Parathyroid adenoma (tissue), 2 donors: ENCODE data around the gene AKAP9.
"Not testable (repeated sequence)": the region's sequence is repeated elsewhere in the genome, so short reads cannot be mapped to it uniquely, and the experiment has no call there.

Experiments
- H2AFZ ChIP-seq: fragments of 300-600 bp; sonication (generic); one replicate; pipeline ENCODE4 v1.7.0; 2017; ENCODE audit warnings: antibody characterized with exemption, mild to moderate bottlenecking
- H3K27ac ChIP-seq: fragments of 300-600 bp; sonication (generic); one replicate; pipeline ENCODE4 v1.7.0; 2017
- H3K27me3 ChIP-seq: fragments of 300-600 bp; sonication (generic); one replicate; pipeline ENCODE4 v1.7.0; 2017; ENCODE audit warnings: low read length; ENCODE audit not compliant: control insufficient read depth, insufficient read depth
- H3K36me3 ChIP-seq: fragments of 300-600 bp; sonication (generic); one replicate; pipeline ENCODE4 v1.7.0; 2017; ENCODE audit warnings: low read length; ENCODE audit not compliant: control insufficient read depth, insufficient read depth
- H3K4me1 ChIP-seq: fragments of 300-600 bp; sonication (generic); one replicate; pipeline ENCODE4 v1.7.0; 2017; ENCODE audit warnings: control low read depth
- H3K4me2 ChIP-seq: fragments of 300-600 bp; sonication (generic); one replicate; pipeline ENCODE4 v1.7.0; 2017; ENCODE audit warnings: low read length
- H3K4me3 ChIP-seq: fragments of 300-600 bp; sonication (generic); one replicate; pipeline ENCODE4 v1.7.0; 2017; ENCODE audit warnings: low read depth, low read length
- H3K79me2 ChIP-seq: fragments of 300-600 bp; sonication (generic); one replicate; pipeline ENCODE4 v1.7.0; 2017; ENCODE audit warnings: control low read depth
- H3K9ac ChIP-seq: fragments of 300-600 bp; sonication (generic); one replicate; pipeline ENCODE4 v1.7.0; 2017; ENCODE audit warnings: mild to moderate bottlenecking
- H3K9me3 ChIP-seq: fragments of 300-600 bp; sonication (generic); one replicate; pipeline ENCODE4 v1.7.0; 2017; ENCODE audit warnings: low read length; ENCODE audit not compliant: control insufficient read depth
- TF ChIP-seq, protein P1 (sequence below): fragments of 300-600 bp; sonication (generic); IDR thresholded peaks from one replicate; pipeline ENCODE4 v1.7.0; 2017; ENCODE audit warnings: antibody characterized with exemption, mild to moderate bottlenecking
- donor health status: primary hyperparathyroidism.

Gene AKAP9

DNA sequence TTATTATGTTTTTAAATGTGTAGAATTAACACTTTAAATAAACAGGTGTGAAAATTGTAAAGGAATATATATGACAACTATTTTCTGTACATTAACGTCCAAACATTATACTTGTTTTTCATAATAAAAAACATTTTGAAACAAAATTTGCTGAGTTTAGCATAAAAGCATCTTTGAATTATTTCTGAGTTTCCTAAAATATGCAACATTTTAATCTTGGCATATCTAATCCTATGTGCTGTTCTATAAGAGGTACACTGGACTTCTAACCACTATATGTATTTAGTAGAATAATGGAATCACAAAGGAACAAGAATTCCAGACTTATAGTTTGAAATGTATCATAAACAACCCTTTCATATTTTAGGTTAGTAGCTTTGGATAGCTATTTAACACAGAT, 16.6 kb downstream of the AKAP9 start:
- Histone ChIP-seq H3K9me3 (no peaks in the 10 kb centered on the region), H2AFZ (no peak overlapping the region), H3K36me3 (no peaks in the 10 kb centered on the region), H3K27ac (no peak overlapping the region), H3K79me2 (peaks cover 40% of the 10 kb centered on the region), H3K4me3 (no peak overlapping the region), H3K4me2 (no peak overlapping the region), H3K4me1 (peaks cover 1% of the 10 kb centered on the region), H3K27me3 (no peaks in the 10 kb centered on the region), H3K9ac (no peak overlapping the region)
- TF ChIP-seq, protein P1, sequence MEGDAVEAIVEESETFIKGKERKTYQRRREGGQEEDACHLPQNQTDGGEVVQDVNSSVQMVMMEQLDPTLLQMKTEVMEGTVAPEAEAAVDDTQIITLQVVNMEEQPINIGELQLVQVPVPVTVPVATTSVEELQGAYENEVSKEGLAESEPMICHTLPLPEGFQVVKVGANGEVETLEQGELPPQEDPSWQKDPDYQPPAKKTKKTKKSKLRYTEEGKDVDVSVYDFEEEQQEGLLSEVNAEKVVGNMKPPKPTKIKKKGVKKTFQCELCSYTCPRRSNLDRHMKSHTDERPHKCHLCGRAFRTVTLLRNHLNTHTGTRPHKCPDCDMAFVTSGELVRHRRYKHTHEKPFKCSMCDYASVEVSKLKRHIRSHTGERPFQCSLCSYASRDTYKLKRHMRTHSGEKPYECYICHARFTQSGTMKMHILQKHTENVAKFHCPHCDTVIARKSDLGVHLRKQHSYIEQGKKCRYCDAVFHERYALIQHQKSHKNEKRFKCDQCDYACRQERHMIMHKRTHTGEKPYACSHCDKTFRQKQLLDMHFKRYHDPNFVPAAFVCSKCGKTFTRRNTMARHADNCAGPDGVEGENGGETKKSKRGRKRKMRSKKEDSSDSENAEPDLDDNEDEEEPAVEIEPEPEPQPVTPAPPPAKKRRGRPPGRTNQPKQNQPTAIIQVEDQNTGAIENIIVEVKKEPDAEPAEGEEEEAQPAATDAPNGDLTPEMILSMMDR: no peak

DNA sequence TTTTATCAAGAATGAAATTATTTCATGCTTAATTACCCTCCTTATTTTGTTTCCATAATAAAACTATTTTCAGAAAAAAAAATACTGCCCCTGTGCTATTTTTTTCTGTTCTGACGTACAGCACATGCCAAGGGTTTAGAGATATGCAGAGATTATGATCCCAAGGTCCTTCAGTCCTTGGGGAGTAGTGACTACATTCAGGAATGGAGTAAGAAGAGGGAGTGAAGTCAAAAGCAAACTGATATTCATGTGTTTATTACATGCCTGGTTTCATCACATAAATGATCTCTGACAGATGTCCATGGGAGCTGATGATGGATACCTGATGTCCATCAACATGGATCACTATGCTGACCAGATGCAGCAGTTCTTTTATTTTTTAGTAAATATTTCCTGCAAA, 17.2 kb downstream of the AKAP9 start:
- Histone ChIP-seq H3K9me3 (no peaks in the 10 kb centered on the region), H3K4me1 (no peaks in the 10 kb centered on the region)
- TF ChIP-seq, protein P1: no peak

DNA sequence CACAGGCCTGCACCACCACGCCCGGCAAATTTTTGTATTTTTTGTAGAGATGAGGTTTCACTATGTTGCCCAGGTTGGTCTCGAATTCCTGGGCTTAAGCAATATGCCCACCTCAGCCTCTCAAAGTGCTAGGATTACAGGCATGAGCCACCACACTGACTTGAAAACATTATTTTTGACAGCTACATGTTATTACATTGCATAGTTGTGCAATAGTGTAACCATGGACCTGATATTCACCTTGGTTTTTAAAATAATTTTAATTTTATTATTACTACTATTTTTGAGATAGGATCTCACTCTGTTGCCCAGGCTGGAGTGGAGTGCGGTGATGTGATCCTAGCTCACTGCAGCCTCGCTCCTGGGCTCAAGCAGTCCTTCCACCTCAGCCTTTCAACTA, 18.4 kb downstream of the AKAP9 start:
- H3K79me2 ChIP-seq: peaks cover 28% of the 10 kb centered on the region
- no peaks in the 10 kb centered on the region for H3K36me3 ChIP-seq
- H3K4me3 ChIP-seq: no peak overlapping the region
- H3K4me2 ChIP-seq: no peak overlapping the region
- H3K27me3 ChIP-seq: no peaks in the 10 kb centered on the region
- no peak overlapping the region for H2AFZ ChIP-seq
- H3K27ac ChIP-seq: no peak overlapping the region
- H3K9ac ChIP-seq: no peak overlapping the region
- TF ChIP-seq, protein P1: no peak
- H3K4me1 ChIP-seq: no peaks in the 10 kb centered on the region
- H3K9me3 ChIP-seq: no peaks in the 10 kb centered on the region

More for the DNA sequence above, 17.2 kb downstream of the AKAP9 start:
- H3K27me3 ChIP-seq: no peaks in the 10 kb centered on the region
- H3K36me3 ChIP-seq: no peaks in the 10 kb centered on the region
- no peak overlapping the region for H2AFZ ChIP-seq
- no peak overlapping the region for H3K9ac ChIP-seq
- H3K79me2 ChIP-seq: peaks cover 34% of the 10 kb centered on the region
- H3K27ac ChIP-seq: no peak overlapping the region
- no peak overlapping the region for H3K4me3 ChIP-seq
- no peak overlapping the region for H3K4me2 ChIP-seq

DNA sequence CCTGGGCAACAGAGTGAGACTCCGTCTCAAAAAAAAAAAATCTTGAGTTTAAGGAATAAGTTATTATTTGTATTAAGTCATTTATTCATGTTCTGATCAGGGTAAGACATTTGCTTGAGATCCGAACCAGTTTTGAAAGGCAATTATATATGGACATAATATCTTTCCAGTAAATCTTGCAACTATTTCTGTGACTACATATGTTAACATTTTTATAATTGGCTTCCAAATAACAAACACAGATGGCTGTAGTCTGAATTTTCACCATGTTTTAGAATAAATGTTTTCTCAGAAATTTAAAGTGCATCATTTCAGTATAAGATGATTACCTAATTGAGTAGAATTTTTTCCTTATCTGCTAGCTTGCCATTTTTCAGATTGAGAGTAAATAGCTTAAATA, 21.2 kb downstream of the AKAP9 start:
- Histone ChIP-seq H3K4me2 (no peak overlapping the region), H3K27ac (no peak overlapping the region), H3K9me3 (no peaks in the 10 kb centered on the region), H2AFZ (no peak overlapping the region), H3K4me3 (no peak overlapping the region), H3K79me2 (peaks cover 29% of the 10 kb centered on the region), H3K27me3 (no peaks in the 10 kb centered on the region), H3K36me3 (no peaks in the 10 kb centered on the region), H3K4me1 (no peaks in the 10 kb centered on the region), H3K9ac (no peak overlapping the region)
- TF ChIP-seq, protein P1: no peak

DNA sequence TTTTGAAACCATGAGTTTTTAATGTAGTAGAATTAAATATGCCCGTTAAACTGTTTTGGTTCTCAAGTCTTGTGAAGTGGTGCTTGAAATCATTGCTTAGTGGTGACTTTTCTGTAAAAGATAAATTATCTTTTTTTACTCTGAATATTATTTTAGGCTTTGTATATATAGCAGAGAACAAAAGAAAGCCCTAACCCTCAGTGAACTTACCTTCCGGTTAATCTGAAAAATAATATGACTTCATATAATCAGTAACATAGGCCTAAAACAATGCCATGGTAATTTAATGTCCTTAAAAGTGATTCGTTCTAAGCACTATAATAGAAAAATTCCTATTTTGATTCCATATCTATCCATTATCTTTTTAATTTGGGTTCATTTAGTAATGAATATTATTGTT, 21.8 kb downstream of the AKAP9 start:
- Histone ChIP-seq H3K36me3 (no peaks in the 10 kb centered on the region), H3K4me2 (no peak overlapping the region), H3K79me2 (peaks cover 35% of the 10 kb centered on the region), H3K4me1 (no peaks in the 10 kb centered on the region), H3K27ac (no peak overlapping the region), H3K9ac (no peak overlapping the region), H3K9me3 (no peaks in the 10 kb centered on the region), H3K27me3 (no peaks in the 10 kb centered on the region), H2AFZ (no peak overlapping the region), H3K4me3 (no peak overlapping the region)
- TF ChIP-seq, protein P1: no peak

DNA sequence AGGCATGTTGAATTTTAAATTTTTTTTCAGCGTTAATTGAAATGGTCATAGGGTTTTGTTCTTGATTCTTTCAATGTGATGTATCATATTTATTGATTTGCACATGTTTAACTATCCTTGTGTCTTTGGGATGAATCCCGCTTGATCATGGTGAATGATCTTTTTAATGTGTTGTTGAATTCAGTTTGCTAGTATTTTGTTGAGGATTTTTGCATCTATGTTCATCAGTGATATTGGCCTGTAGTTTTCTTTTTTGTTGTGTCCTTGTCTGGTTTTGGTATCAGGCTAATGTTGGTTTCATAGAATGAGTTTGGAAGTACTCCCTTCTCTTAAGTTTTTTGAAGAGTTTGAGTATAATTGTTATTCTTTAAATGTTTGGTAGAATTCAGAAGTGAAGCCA, 26.9 kb downstream of the AKAP9 start:
- H3K36me3 ChIP-seq, H3K4me3 ChIP-seq, H3K4me1 ChIP-seq, H3K27ac ChIP-seq, H3K9ac ChIP-seq, H3K4me2 ChIP-seq, H2AFZ ChIP-seq, H3K27me3 ChIP-seq, H3K9me3 ChIP-seq: not testable (repeated sequence)
- H3K79me2 ChIP-seq: peaks cover 38% of the 10 kb centered on the region
